ENCODE results near the gene TAP2.
"Not testable (repeated sequence)": the region's sequence is repeated elsewhere in the genome, so short reads cannot be mapped to it uniquely, and the experiment has no call there.

Gene TAP2

DNA sequence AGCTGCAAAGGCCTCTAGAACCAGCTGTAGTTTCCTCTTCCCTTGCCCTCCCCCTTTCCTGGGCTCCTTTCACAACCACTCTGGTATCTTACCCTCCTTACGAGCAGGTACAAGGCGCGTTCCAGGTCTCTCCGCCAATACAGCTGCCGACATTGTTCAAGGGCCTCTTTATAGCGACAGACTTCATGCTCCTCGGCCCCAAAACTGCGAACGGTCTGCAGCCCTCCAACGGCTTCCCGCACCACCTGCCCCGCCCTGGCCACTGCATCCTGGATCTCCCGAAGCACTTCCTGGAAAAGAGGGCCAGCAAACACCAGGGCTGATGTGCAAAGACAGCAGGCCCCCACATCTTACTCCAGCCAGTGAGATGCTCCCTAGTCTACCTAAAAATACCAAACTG is 6.0 kb downstream of the TAP2 start:
- DNase-seq: no peak

GRCh38 chr6:32830936-32831335 is 7.6 kb downstream of the TAP2 start:
- DNase-seq: no peak

DNA sequence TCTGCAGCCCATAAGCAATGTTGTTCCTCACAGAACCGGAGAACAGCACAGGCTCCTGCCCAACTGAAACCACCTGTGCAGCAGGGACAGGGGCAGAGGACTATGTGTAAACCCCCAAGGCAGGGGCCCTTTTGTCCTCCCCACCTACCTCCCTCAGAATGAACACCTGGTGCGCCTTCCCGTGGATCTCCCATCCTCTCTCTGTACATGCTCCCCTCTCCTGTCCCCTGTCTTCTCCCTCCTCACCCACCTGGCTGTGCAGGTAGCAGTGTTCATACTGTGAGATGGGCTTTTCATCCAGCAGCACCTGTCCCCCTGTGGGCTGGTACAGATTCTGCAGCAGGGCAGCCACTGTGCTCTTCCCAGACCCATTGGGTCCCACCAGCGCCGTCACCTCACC is 8.5 kb downstream of the TAP2 start:
- no peak for DNase-seq

GRCh38 chr6:32829495-32829894 is 9.0 kb downstream of the TAP2 start:
- DNase-seq: no peak

- DNase-seq: no peak
These were observed 11.5 kb downstream of the TAP2 start for GRCh38 chr6:32827025-32827424.

DNA sequence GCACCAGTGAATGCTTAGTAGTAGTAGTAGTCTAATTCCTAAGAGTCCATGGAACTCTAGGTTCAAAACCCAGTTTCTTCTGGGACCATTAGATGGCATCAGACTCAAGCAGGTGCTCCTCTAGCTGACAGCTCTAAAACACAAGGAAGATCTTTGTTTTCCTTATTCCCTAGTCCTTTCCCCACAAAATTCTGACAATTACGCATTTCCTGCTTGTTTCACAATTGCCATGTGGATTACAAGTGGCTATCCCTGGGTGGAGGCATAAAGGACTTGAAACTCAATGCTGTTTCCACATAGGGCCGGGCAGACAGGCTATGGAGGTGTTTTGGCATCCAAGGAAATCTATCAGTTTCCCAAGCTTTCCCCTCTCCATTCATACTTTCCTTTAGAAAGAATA is 12.6 kb downstream of the TAP2 start:
- no peak for DNase-seq

- no peak for DNase-seq
These were observed 18.8 kb downstream of the TAP2 start for GRCh38 chr6:32819729-32820128.

- DNase-seq: no peak
These were observed 19.7 kb downstream of the TAP2 start for GRCh38 chr6:32818867-32819266.

DNA sequence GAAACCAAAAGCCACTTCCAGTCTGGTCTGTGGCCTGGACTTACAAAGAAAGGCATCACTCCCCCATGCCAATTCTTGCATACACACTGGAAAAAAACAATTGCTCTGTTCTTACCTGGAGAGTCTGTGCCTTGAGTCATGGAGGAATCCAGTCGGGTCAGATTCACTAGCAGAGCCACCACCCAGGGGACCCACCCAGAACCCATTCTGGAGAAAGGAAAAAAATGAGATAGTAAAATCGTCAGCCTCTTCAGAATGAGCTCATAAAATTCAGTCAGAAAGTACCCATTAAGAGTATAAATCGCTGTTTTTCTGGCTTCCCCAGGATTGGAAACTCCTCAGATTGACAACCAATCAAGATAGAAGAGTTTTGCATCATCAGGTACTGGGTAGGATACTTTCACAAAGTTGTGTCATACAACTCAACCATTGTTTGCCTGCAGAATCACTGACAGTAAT is 21.8 kb downstream of the TAP2 start, which contains the start of gene HLA-DOB:
Gene HLA-DOB (minus strand): TSS at position 257 of the 459 bp plus-strand sequence. CDS start 51 bp downstream, at position 206.
- no peak for DNase-seq

DNA sequence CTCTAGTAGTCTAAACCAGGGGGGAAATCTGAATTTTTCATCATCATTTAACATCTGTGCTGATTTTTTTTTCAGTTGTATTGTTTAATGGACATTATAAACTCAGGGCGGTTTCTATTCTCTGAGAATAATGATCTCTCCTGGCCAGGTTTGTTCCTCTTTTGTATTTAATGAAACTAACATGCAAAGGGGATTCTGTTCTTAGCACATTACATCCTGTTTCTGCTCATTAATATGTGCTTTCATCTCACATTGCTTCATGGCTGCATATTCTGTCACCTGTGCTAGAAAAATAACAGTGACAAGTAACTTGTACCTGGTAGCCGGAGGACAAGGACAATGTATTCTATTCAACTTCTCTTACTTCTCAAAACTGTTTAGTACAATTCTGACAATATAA is 22.5 kb downstream of the TAP2 start:
- DNase-seq: no peak

DNA sequence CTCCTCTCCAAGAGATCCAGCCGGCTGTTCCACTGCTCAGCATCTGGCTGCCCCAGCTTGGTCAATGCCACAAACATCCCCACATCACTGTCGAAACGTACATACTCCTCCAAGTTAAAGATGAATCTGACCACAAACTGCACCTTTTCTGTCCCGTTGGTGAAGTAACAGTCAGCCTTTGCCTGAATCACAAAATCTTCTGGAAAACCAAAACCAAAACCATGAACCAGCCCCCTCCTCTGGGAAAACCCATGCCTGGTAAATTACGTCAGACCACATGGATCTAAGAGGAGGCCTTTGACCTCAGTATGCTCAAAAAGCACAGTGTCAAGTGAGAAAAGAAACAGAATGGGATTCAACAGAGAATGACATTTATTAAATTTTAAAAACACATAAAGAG is 23.4 kb downstream of the TAP2 start:
- no peak for DNase-seq

- DNase-seq: no peak
These were observed 24.4 kb downstream of the TAP2 start for GRCh38 chr6:32814145-32814544.

- DNase-seq: no peak
These were observed 29.4 kb downstream of the TAP2 start for GRCh38 chr6:32809171-32809570.

DNA sequence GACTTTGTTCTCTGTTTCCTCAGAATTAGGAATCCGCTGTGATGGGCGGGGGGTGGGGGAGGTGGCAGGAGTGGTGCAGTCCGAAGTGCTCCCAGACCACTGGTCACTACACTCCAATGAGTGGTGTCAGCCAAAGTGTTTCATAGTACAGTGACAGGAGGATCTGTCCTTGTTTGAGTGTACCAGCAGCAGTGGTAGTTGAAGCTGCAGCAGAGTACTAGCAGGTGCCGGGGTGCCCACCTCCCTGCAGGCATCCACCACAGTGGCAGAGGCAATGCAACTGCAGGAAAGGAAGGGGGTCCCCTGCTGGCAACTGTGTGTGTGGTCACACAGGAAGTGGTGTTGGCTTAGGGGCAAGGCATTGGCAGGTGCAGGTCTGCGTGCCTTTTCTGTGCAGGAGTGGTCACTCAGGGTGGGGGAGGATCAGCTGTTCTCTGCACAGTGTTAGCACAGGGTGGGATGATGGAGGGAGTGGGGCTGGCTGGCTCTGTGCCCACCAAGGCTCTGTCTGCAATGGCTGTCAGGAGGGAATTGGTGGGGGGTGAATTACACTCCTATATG is 31.4 kb downstream of the TAP2 start:
- no peak for DNase-seq

- DNase-seq: not testable (repeated sequence)
These were observed 33.1 kb downstream of the TAP2 start for GRCh38 chr6:32805404-32805803.

GRCh38 chr6:32803416-32803815 is 35.1 kb downstream of the TAP2 start:
- no peak for DNase-seq

DNA sequence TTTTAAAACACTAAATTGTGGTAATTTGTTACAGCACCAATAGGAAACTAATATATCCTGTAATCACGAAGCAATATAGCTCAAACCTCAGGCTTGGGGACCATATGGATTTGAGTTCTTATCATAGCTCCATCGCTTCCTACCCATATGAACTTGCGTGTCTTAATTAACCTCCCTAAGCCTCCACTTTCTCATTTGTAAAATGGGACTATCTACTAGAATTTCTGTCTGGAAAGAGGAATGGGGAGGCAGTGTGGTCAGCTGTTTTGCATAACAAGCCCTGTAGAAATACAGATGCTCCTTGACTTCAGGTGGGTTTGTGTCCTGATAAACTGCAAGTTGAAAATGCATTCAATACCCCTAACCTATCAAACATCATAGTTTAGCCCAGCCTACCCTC is 38.8 kb downstream of the TAP2 start:
- no peak for DNase-seq

GRCh38 chr6:32799168-32799567 is 39.4 kb downstream of the TAP2 start:
- DNase-seq: no peak

GRCh38 chr6:32796848-32797776 is 41.4 kb downstream of the TAP2 start:
- DNase-seq: peak; percentile 79

DNA sequence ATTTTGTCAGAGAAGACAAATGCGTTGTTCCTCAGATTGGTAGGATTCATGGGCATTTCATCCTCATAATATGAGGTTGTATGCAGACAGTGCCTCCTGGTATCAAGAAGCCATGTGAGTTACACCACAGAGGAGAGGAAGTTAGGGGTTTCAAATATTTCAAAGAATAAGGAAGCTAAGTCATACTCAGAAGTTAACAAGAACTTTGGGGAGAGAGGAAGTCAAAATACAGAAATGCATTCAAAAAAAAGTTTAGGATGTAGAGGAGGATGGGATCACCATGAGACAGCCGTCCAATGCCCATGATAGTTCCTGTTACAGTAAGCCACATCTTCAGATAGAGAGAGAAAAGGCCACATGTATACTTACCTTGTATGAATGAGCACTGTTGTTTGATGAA is 44.0 kb downstream of the TAP2 start:
- no peak for DNase-seq

DNA sequence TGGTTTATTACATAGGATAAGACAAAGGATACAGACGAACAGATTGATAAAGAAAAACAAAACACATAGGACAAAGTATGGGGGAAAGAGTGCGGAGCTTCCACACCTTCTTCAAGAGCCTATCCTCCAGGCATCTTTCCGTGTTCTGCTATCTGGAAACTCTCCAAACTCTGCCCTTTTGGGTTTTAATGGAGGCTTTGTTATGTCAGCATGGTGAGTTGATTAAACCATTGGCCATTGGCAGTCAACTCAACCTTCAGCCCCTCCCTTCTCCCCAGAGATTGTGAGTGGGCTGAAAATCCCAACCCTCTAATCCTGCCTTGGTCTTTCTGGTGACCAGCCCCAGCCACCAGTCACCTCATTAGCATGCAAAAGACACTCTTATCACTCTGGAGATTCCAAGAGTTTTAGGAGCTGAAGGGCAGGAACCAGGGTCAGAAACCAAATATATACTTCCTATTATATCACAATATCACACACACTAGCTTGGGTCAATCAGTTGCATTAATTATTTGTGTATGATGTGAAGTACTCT is 45.6 kb downstream of the TAP2 start:
- no peak for DNase-seq

DNA sequence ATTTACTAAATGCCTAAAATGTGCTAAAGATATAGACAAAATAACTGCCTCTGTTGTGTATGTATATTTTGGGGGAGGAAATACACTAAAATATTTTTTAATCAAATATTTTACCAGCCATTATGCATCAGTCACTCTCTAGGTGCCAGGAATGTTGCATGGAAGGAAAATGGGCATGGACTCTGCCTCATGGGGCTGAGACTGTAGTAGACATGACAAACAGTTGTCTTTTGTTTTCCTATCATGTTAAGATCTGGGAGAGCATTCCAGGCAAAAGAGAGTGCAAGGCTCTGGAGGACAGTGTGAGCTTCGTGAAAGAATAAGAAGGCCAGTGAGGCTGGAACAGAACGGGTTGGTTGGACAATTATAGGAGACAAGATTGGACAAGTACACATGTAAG is 48.2 kb downstream of the TAP2 start:
- no peak for DNase-seq
